Camera-type eye (tissue), 1 donor: ENCODE data around the gene IZUMO1. TPM values are rescaled to one million over a fixed set of nuclear protein-coding genes. Genes with fewer than 3 reads are reported as not detected.

Source experiments
- total RNA-seq: library from RNA; depleted of rRNA; stranded (reverse); fragments of >200 nt; gene quantifications from one replicate; pipeline ENCODE4 v1.2.3, GENCODE V29; 2014

The IZUMO1 gene
- total RNA-seq: not detected

DNA sequence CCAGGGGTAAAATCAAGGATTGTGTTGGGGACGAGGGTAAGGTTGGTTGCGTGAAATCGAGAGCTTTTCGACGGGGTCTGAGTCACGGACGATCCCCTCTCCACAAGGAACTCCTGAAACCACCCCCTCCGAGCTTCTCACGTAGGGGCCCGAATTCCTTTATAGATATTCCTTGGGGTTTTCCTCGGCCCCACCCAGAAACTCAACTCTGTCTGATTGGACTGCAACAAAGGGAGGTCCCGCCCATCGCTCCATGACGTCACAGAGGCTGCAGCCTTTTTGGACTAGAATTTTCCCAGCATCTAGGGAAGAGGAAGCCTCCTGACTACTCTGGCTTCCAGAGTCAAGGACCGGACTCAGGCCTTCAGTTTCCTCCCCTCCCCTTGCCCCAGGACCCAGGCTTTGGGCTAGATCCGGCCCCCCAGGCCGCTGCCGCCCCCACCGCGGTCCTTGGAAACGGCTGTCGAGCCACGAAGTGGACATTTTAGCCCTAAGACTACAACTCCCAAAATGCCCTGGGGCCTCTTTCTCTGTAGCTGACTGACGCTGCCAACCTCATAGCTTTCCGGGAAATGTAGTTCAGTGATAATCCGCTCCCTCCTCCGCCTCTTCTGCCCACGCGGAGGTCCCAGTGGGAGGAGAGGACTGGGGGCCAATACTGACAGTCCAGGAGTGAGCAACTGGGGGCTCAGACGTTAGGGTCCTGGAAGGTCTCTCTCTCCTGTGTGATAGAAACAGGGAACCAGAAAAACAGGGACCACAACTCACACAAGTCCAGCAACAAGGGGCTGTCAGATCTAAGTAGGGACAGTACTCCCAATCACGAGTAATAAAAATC is at the start of gene IZUMO1:
IZUMO1 (minus strand) TSS at position 172 of the 838 bp plus-strand sequence. CDS start 1,050 bp downstream, outside the sequence.

DNA sequence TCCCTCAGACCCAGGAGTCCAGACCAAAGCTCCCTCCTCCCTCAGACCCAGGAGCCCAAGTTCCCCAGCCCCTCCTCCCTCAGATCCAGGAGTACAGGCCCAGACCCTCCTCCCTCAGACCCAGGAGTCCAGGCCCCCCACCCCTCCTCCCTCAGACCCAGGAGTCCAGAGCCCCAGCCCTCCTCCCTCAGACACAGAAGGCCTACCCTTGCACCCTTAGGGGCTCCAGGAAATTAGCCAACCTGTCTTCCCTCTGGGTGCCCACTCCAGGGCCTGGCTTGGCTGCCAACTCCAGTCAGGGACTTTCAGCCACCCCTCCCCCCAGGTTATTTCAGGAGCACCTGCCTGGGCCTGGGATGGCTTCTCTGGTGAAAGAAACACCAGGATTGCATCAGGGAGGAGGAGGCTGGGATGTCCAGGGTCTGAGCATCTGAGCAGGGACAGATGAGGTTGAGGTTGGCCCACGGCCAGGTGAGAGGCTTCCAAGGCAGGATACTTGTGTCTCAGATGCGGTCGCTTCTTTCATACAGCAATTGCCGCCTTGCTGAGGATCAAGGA is 8.5 kb upstream of the IZUMO1 start, which contains the start of gene FGF21:
FGF21 (plus strand) TSS at position 441 of the 558 bp plus-strand sequence. CDS start 713 bp downstream, outside the sequence.

DNA sequence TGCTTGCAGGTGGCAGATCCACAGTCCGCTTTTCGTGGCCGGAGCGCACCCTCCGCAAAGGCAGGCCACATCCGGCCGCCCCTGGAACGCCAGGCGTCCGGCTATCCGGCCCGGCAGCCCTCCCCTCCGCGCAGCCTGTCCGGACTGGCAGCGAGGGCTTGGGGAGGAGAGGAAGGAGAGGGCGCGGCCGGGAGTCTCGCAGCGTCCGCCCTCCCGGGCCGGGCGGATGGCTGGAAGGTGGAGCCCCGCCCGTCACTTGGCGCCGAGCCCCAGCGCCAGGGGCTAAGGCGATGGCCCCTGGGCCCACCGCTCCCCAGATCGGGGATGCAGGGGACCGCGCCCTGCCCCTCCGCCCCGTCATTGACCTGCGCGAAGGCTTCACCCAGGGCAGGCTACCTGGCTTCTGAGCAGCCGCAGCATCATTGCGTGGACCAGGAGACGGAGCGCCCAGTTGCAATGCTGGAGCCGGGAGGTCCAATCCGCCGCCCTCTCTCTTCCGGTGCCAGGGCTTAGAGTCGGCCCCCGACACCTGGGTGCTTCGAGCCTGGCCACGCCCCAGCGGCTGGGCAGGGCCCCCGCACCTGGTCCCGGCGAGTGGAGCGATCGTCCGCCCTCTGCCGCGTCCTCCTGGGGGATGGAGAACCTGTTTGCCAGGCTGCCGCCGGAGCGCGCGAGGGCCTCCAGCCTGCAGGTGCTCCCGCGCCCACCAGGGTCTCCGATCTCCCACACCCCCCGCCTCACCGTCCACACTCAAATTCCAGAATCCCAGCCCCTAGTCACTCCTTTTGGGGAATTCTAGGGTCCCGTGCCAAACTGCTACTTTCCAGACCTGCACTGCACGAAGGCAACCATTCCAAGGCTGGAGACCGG is 6.0 kb upstream of the IZUMO1 start, which contains the start of gene FUT1:
FUT1 (minus strand) TSS at position 146 of the 870 bp plus-strand sequence. CDS start 1,360 bp downstream, outside the sequence.

DNA sequence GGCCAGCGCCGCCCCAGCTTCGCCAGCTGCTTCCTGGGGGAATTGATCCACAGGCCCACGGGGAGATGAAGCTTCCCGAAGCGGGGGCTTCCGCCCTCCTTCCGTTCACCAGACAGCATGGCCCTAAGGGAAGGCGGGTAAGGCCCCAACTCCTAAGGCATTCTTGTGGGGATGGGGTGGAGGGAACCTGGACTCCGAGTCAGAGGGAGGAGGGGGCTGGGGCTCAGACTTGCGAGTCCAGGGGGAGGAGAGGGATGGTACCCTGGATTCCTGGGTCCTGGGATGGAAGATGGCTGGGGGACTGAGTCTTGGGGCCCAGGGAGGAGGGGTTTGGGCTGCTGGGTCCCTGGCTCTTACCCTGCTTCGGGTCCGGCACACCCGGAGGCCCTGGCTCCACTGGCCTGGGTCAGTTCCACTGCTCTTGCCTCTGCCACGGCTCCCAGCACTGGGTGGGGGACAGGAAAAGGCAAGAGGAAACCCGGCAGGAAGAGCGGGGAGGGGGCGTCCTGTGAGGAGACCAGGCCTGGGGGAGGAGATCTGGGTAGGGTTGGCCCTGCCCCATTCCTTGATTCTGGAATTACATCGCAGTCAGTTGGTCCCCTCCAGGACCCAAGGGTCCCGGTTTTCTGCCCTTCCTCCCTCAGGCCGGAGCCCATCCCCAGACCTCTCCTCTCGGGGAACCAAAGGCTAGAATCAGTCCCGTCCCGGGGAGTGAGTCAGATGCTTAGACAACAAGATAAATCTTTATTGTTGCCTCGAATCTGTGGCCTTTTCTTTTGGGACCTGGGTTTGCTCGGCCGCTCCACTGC is 6.3 kb downstream of the IZUMO1 start, which contains the start of gene RASIP1:
RASIP1 (minus strand) TSS at position 447 of the 809 bp plus-strand sequence; CDS start at position 119, 328 bp downstream.

DNA sequence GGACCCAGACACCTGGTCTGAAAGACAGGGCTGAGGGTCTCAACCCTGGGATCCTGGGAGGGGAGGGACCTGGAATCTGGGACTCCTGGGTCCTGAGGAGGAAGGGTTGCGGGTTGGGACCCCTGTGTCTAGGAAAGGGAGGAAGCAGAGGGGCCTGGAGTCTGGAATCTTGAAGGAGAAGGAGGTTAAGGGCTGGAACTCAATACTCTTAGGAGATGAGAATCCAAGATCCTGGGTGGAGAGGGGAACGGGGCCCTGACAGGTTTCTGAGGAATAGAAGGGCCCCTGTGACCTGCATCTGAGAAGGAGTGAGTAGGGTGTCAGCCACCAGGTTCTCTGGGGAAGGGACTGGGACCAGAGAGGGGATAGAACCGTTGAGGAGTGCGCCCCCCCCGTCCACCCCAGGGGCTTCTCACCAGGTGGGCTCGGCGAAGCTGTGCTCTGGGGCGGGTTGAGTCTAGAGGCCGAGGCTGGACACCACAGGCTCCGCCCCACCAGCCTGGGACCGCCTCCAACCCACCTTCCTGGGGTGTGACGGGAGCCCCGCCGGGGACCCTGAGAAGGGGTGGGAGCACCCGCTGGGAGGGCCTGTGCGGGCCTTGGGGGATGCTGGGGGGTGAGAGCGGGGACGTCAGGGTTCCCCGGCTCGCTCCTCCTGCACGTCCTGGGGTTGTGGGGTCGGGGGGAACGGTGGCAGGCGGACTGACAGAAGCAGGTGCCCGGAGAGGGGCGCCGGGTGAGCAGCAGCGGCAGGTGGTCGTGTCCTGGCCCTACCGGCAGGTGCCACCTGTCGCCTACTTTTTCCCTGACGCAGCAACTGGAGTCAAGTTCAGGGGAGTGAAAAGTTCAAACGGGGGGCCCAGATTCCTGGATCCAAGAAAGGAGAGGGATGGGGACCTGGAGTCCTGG is 27.2 kb downstream of the IZUMO1 start, which contains the start of gene MAMSTR:
MAMSTR (minus strand) TSS at position 463 of the 909 bp plus-strand sequence. CDS start 694 bp downstream, outside the sequence.

DNA sequence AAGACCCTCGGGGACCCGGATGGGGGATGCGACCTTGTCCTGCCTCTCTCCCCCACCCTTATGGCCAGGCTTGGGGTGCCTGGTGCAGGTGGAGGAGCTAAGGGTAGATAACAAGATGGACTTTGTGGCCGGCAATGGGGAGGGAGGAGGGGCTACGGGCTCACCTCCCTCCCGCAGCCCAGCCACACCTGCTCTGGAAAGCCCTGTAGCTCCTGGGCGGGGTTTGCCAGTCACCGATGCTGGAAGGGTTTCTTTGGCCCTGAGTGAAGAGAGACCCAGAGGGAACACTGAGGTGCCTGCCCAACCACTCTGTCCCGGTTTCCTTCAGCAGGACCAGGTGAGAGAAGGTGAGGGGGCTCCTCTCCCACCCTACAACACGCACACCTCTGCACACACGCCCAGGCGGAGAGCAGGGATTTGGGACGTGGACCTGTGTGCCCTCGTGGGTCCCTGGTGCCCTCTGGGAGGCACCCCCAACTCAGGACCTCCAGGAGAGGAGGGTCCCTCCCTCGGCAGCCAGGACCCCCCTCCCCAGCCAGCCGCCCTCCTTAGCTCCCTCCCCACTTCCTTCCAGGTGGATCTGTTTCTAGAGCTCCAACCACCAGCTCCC is 50.9 kb downstream of the IZUMO1 start, which contains the start of gene FUT2:
FUT2 (plus strand) TSS at position 229 of the 610 bp plus-strand sequence. CDS start 6,986 bp downstream, outside the sequence.

Other genes starting within 250 kb of the IZUMO1 start
- 6.1 TPM for gene LMTK3, start 235.1 kb downstream of the IZUMO1 start, total RNA-seq
- gene SULT2B1, start 194.7 kb downstream of the IZUMO1 start, total RNA-seq: 1.1 TPM
- not detected for gene SPACA4, start 140.2 kb downstream of the IZUMO1 start, total RNA-seq
- gene FAM83E, start 131.8 kb downstream of the IZUMO1 start, total RNA-seq: 1.4 TPM
- gene RPL18, start 127.7 kb downstream of the IZUMO1 start, total RNA-seq: 1,106 TPM
- 12.5 TPM for gene SPHK2, start 127.4 kb downstream of the IZUMO1 start, total RNA-seq
- 26.7 TPM for gene DBP, start 109.5 kb downstream of the IZUMO1 start, total RNA-seq
- 6.4 TPM for gene CA11, start 100.7 kb downstream of the IZUMO1 start, total RNA-seq
- 1.6 TPM for gene NTN5, start 73.9 kb downstream of the IZUMO1 start, total RNA-seq
- 0.44 TPM for gene FUT2, start 50.9 kb downstream of the IZUMO1 start, total RNA-seq
- gene MAMSTR, start 27.2 kb downstream of the IZUMO1 start, total RNA-seq: 4.2 TPM
- gene RASIP1, start 6.3 kb downstream of the IZUMO1 start, total RNA-seq: 11.4 TPM
- 1.9 TPM for gene FUT1, start 5.7 kb upstream of the IZUMO1 start, total RNA-seq
- not detected for gene FGF21, start 8.6 kb upstream of the IZUMO1 start, total RNA-seq
- 27.3 TPM for gene BCAT2, start 64.1 kb upstream of the IZUMO1 start, total RNA-seq
- gene HSD17B14, start 89.6 kb upstream of the IZUMO1 start, total RNA-seq: 13.8 TPM
- 10.8 TPM for gene PLEKHA4, start 121.7 kb upstream of the IZUMO1 start, total RNA-seq
- gene PPP1R15A, start 125.5 kb upstream of the IZUMO1 start, total RNA-seq: 42.4 TPM
- 0.22 TPM for gene TULP2, start 151.8 kb upstream of the IZUMO1 start, total RNA-seq
- 153 TPM for gene NUCB1, start 153.4 kb upstream of the IZUMO1 start, total RNA-seq
- gene DHDH, start 186.8 kb upstream of the IZUMO1 start, total RNA-seq: not detected
- 24.8 TPM for gene BAX, start 208.0 kb upstream of the IZUMO1 start, total RNA-seq
- gene FTL, start 218.4 kb upstream of the IZUMO1 start, total RNA-seq: 1,146 TPM
- gene GYS1, start 246.4 kb upstream of the IZUMO1 start, total RNA-seq: 47.8 TPM
- gene RUVBL2, start 247.0 kb upstream of the IZUMO1 start, total RNA-seq: 93.5 TPM